ENCODE measurements around the gene CDC42BPB.

CDC42BPB gene

DNA sequence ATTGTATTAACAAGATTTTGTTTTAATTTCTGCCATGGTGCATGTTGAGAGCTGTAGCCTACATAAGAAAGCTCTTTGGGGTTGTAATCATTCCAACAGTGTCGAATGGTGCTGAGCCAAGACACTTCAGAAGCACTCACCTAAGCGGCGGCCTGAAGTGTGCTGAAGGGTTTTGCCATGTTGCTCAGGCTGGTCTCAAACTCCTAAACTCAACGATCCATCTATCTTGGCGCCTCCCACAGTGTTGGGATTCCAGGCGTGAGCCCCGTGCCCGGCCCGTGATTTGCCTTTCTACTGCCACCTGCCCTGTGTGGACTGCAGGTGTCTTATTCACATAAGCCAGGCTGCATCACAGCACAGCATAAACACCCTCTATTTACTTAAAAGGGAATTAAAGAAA is 86.0 kb downstream of the CDC42BPB start:
- TF ChIP-seq ZNF274 (IDR thresholded peaks at IDR 0.05; ENCODE audit: low read depth, low read length) (no peak), YY1 (IDR thresholded peaks at IDR 0.05; ENCODE audit: insufficient read depth, insufficient read length) (no peak), SUZ12 (IDR thresholded peaks at IDR 0.05; ENCODE audit: extremely low read depth, insufficient read depth, insufficient read length) (no peak)
- peaks cover 80% of the 10 kb centered on the region for H3K36me3 ChIP-seq (ENCODE audit: insufficient read depth, insufficient read length, low read length)

GRCh38 chr14:102970496-102970895 is 86.9 kb downstream of the CDC42BPB start:
- H3K27me3 ChIP-seq (ENCODE audit: insufficient read depth, insufficient read length) = no peaks in the 10 kb centered on the region
- H3K36me3 ChIP-seq (ENCODE audit: insufficient read depth, insufficient read length, low read length) = peaks cover 80% of the 10 kb centered on the region
- H3K4me1 ChIP-seq (ENCODE audit: insufficient read depth, insufficient read length) = no peaks in the 10 kb centered on the region
- no peak for DNase-seq (ENCODE audit: low read depth, low spot score)
- no peak overlapping the region for H3K4me3 ChIP-seq (ENCODE audit: insufficient read length, low read depth)
- H3K9ac ChIP-seq (ENCODE audit: insufficient read length, low read depth) = no peak overlapping the region
- TF ChIP-seq ZNF274 (IDR thresholded peaks at IDR 0.05; ENCODE audit: low read depth, low read length) (no peak), SUZ12 (IDR thresholded peaks at IDR 0.05; ENCODE audit: extremely low read depth, insufficient read depth, insufficient read length) (no peak), YY1 (IDR thresholded peaks at IDR 0.05; ENCODE audit: insufficient read depth, insufficient read length) (no peak)
- H3K9me3 ChIP-seq (ENCODE audit: insufficient read depth, low read length) = no peaks in the 10 kb centered on the region

More for the DNA sequence above, 86.0 kb downstream of the CDC42BPB start:
- no peaks in the 10 kb centered on the region for H3K4me1 ChIP-seq (ENCODE audit: insufficient read depth, insufficient read length)
- H3K4me3 ChIP-seq (ENCODE audit: insufficient read length, low read depth) = no peak overlapping the region
- no peaks in the 10 kb centered on the region for H3K27me3 ChIP-seq (ENCODE audit: insufficient read depth, insufficient read length)
- DNase-seq (ENCODE audit: low read depth, low spot score) = no peak
- no peak overlapping the region for H3K9ac ChIP-seq (ENCODE audit: insufficient read length, low read depth)
- no peaks in the 10 kb centered on the region for H3K9me3 ChIP-seq (ENCODE audit: insufficient read depth, low read length)

- peaks cover 82% of the 10 kb centered on the region for H3K36me3 ChIP-seq (ENCODE audit: insufficient read depth, insufficient read length, low read length)
- TF ChIP-seq YY1 (IDR thresholded peaks at IDR 0.05; ENCODE audit: insufficient read depth, insufficient read length) = no peak
- no peak for TF ChIP-seq ZNF274 (IDR thresholded peaks at IDR 0.05; ENCODE audit: low read depth, low read length)
- TF ChIP-seq SUZ12 (IDR thresholded peaks at IDR 0.05; ENCODE audit: extremely low read depth, insufficient read depth, insufficient read length) = no peak
- H3K4me3 ChIP-seq (ENCODE audit: insufficient read length, low read depth) = no peak overlapping the region
- DNase-seq (ENCODE audit: low read depth, low spot score) = no peak
- no peaks in the 10 kb centered on the region for H3K9me3 ChIP-seq (ENCODE audit: insufficient read depth, low read length)
- H3K9ac ChIP-seq (ENCODE audit: insufficient read length, low read depth) = no peak overlapping the region
- H3K4me1 ChIP-seq (ENCODE audit: insufficient read depth, insufficient read length) = no peaks in the 10 kb centered on the region
- no peaks in the 10 kb centered on the region for H3K27me3 ChIP-seq (ENCODE audit: insufficient read depth, insufficient read length)
Measured at GRCh38 chr14:102969901-102970300, 87.4 kb downstream of the CDC42BPB start.

- TF ChIP-seq SUZ12 (IDR thresholded peaks at IDR 0.05; ENCODE audit: extremely low read depth, insufficient read depth, insufficient read length) = no peak
- TF ChIP-seq YY1 (IDR thresholded peaks at IDR 0.05; ENCODE audit: insufficient read depth, insufficient read length) = no peak
- Histone ChIP-seq H3K36me3 (ENCODE audit: insufficient read depth, insufficient read length, low read length) (peaks cover 85% of the 10 kb centered on the region), H3K9me3 (ENCODE audit: insufficient read depth, low read length) (no peaks in the 10 kb centered on the region), H3K9ac (ENCODE audit: insufficient read length, low read depth) (no peak overlapping the region), H3K27me3 (ENCODE audit: insufficient read depth, insufficient read length) (no peaks in the 10 kb centered on the region), H3K4me3 (ENCODE audit: insufficient read length, low read depth) (no peak overlapping the region), H3K4me1 (ENCODE audit: insufficient read depth, insufficient read length) (no peaks in the 10 kb centered on the region)
- no peak for DNase-seq (ENCODE audit: low read depth, low spot score)
Measured at GRCh38 chr14:102969060-102969791, 88.1 kb downstream of the CDC42BPB start.

DNA sequence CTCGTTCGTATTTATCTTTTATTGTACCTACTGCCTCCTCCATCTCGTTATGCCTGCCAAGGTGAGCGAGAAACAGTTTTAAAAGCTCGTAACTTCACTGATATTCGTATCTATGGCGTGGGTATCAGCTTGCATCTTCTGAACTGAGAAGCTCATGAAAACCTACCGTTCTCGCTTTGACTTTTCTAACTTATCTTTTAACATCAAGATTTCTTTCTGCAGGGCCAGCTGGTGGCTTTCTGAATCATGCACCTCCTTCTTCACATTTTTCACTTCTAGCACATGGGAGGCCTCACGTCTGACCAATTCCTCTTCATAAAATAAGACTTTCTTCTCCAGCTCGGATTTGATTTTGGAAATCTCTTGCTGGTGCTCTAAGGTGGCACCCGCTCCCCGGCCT is 89.0 kb downstream of the CDC42BPB start:
- no peak overlapping the region for H3K9ac ChIP-seq (ENCODE audit: insufficient read length, low read depth)
- no peaks in the 10 kb centered on the region for H3K9me3 ChIP-seq (ENCODE audit: insufficient read depth, low read length)
- peaks cover 85% of the 10 kb centered on the region for H3K36me3 ChIP-seq (ENCODE audit: insufficient read depth, insufficient read length, low read length)
- TF ChIP-seq YY1 (IDR thresholded peaks at IDR 0.05; ENCODE audit: insufficient read depth, insufficient read length) (no peak), SUZ12 (IDR thresholded peaks at IDR 0.05; ENCODE audit: extremely low read depth, insufficient read depth, insufficient read length) (no peak), ZNF274 (IDR thresholded peaks at IDR 0.05; ENCODE audit: low read depth, low read length) (no peak)
- no peak for DNase-seq (ENCODE audit: low read depth, low spot score)
- no peak overlapping the region for H3K4me3 ChIP-seq (ENCODE audit: insufficient read length, low read depth)
- no peaks in the 10 kb centered on the region for H3K27me3 ChIP-seq (ENCODE audit: insufficient read depth, insufficient read length)
- no peaks in the 10 kb centered on the region for H3K4me1 ChIP-seq (ENCODE audit: insufficient read depth, insufficient read length)

- TF ChIP-seq ZNF274 (IDR thresholded peaks at IDR 0.05; ENCODE audit: low read depth, low read length) = no peak
- TF ChIP-seq SUZ12 (IDR thresholded peaks at IDR 0.05; ENCODE audit: extremely low read depth, insufficient read depth, insufficient read length) = no peak
- TF ChIP-seq YY1 (IDR thresholded peaks at IDR 0.05; ENCODE audit: insufficient read depth, insufficient read length) = no peak
- no peaks in the 10 kb centered on the region for H3K4me1 ChIP-seq (ENCODE audit: insufficient read depth, insufficient read length)
- H3K9me3 ChIP-seq (ENCODE audit: insufficient read depth, low read length) = no peaks in the 10 kb centered on the region
- no peak overlapping the region for H3K9ac ChIP-seq (ENCODE audit: insufficient read length, low read depth)
- no peaks in the 10 kb centered on the region for H3K27me3 ChIP-seq (ENCODE audit: insufficient read depth, insufficient read length)
- H3K4me3 ChIP-seq (ENCODE audit: insufficient read length, low read depth) = no peak overlapping the region
- DNase-seq (ENCODE audit: low read depth, low spot score) = no peak
- H3K36me3 ChIP-seq (ENCODE audit: insufficient read depth, insufficient read length, low read length) = peaks cover 83% of the 10 kb centered on the region
Measured at GRCh38 chr14:102967506-102967795, 89.9 kb downstream of the CDC42BPB start.

- no peak overlapping the region for H3K4me3 ChIP-seq (ENCODE audit: insufficient read length, low read depth)
- no peak for DNase-seq (ENCODE audit: low read depth, low spot score)
- H3K27me3 ChIP-seq (ENCODE audit: insufficient read depth, insufficient read length) = no peaks in the 10 kb centered on the region
- peaks cover 85% of the 10 kb centered on the region for H3K36me3 ChIP-seq (ENCODE audit: insufficient read depth, insufficient read length, low read length)
- H3K9ac ChIP-seq (ENCODE audit: insufficient read length, low read depth) = no peak overlapping the region
- no peaks in the 10 kb centered on the region for H3K9me3 ChIP-seq (ENCODE audit: insufficient read depth, low read length)
- no peak for TF ChIP-seq YY1 (IDR thresholded peaks at IDR 0.05; ENCODE audit: insufficient read depth, insufficient read length)
- no peaks in the 10 kb centered on the region for H3K4me1 ChIP-seq (ENCODE audit: insufficient read depth, insufficient read length)
Measured at GRCh38 chr14:102966681-102967505, 90.5 kb downstream of the CDC42BPB start.

Measured in NT2/D1 (cell line).